Upper lobe of right lung (tissue), 1 donor: ENCODE measurements around the gene USP5. TPM values are rescaled to one million over a fixed set of nuclear protein-coding genes. Genes with fewer than 3 reads are reported as not detected.

Source experiments
- ATAC-seq: fragments of 200-7000 bp; cut with Tn5 transposase; one replicate; pipeline ENCODE4 v1.9.1; 2020; ENCODE audit warnings: mild to moderate bottlenecking, moderate library complexity
- DNase-seq: peaks from one replicate; pipeline ENCODE4 v3.0.0-alpha.2; 2020
- H3K27ac ChIP-seq: fragments of 200-600 bp; one replicate; pipeline ENCODE4 v1.8.0; 2022
- H3K27me3 ChIP-seq: fragments of 200-600 bp; one replicate; pipeline ENCODE4 v1.8.0; 2022; ENCODE audit warnings: mild to moderate bottlenecking
- H3K36me3 ChIP-seq: fragments of 200-600 bp; one replicate; pipeline ENCODE4 v1.8.0; 2022
- H3K4me1 ChIP-seq: fragments of 200-600 bp; one replicate; pipeline ENCODE4 v1.8.0; 2022
- H3K4me3 ChIP-seq: fragments of 200-600 bp; one replicate; pipeline ENCODE4 v1.8.0; 2022; ENCODE audit warnings: mild to moderate bottlenecking
- H3K9me3 ChIP-seq: fragments of 200-600 bp; one replicate; pipeline ENCODE4 v1.8.0; 2022
- intact Hi-C: fragments of 100-400 bp; cut with DNase I; formaldehyde crosslinking; loops from one replicate; pipeline ENCODE4 v1.11.0; 2022
- total RNA-seq: library from RNA; stranded (reverse); fragmentation: NEBNext Ultra II Directional; extraction: Animal tissue kit (Norgen Biotek cat#: 25700); gene quantifications from one replicate; pipeline ENCODE4 v1.2.1, GENCODE V29; 2021
- TF ChIP-seq, protein P1 (sequence below): fragments of 200-600 bp; IDR thresholded peaks from one replicate; pipeline ENCODE4 v1.8.0; 2022; ENCODE audit warnings: antibody characterized with exemption
- donor health status: DM: no; HTN: yes; CAD: no; lungs with severe emphysema.

The USP5 gene
- total RNA-seq, 1 donor from 2014 or later: 63.9 TPM

DNA sequence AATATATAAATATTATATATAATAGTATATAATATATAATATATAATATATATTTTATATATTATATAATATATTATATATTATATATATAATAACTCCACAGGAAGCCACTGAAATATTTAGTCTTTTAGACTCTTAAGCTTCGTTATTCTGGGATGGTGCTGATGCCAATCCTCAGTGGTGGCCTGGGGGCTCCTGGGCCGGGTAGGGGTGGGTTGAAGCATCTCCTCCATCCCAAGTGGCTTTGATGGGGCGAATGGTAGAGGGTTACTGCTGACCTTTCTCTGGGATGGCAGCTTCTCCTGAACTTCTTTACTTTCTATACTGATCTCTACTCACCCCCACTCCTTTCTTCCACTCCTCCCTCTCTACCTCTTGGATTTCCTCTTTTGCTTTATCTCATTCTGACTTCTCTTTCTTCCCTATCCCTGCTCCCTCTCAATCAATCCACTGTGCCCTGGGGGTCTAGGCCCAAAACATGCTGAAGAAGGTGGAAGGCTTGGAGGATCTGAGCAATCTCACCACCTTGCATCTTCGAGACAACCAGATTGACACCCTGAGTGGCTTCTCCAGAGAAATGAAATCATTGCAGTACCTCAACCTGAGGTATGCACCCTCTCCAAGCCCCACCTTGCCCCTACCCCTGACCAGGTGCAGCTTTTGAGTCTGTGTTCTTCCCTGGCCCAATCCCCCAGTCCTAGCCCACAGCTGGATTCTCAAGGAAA is 57.6 kb downstream of the USP5 start:
- Histone ChIP-seq H3K9me3 (no peaks in the 10 kb centered on the region), H3K27ac (no peak overlapping the region), H3K36me3 (no peaks in the 10 kb centered on the region), H3K27me3 (no peaks in the 10 kb centered on the region), H3K4me1 (peaks cover 11% of the 10 kb centered on the region), H3K4me3 (no peak overlapping the region)
- TF ChIP-seq, protein P1, sequence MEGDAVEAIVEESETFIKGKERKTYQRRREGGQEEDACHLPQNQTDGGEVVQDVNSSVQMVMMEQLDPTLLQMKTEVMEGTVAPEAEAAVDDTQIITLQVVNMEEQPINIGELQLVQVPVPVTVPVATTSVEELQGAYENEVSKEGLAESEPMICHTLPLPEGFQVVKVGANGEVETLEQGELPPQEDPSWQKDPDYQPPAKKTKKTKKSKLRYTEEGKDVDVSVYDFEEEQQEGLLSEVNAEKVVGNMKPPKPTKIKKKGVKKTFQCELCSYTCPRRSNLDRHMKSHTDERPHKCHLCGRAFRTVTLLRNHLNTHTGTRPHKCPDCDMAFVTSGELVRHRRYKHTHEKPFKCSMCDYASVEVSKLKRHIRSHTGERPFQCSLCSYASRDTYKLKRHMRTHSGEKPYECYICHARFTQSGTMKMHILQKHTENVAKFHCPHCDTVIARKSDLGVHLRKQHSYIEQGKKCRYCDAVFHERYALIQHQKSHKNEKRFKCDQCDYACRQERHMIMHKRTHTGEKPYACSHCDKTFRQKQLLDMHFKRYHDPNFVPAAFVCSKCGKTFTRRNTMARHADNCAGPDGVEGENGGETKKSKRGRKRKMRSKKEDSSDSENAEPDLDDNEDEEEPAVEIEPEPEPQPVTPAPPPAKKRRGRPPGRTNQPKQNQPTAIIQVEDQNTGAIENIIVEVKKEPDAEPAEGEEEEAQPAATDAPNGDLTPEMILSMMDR: no peak
- intact Hi-C loops: no loop called here
- DNase-seq (no peak), ATAC-seq (no peak)

DNA sequence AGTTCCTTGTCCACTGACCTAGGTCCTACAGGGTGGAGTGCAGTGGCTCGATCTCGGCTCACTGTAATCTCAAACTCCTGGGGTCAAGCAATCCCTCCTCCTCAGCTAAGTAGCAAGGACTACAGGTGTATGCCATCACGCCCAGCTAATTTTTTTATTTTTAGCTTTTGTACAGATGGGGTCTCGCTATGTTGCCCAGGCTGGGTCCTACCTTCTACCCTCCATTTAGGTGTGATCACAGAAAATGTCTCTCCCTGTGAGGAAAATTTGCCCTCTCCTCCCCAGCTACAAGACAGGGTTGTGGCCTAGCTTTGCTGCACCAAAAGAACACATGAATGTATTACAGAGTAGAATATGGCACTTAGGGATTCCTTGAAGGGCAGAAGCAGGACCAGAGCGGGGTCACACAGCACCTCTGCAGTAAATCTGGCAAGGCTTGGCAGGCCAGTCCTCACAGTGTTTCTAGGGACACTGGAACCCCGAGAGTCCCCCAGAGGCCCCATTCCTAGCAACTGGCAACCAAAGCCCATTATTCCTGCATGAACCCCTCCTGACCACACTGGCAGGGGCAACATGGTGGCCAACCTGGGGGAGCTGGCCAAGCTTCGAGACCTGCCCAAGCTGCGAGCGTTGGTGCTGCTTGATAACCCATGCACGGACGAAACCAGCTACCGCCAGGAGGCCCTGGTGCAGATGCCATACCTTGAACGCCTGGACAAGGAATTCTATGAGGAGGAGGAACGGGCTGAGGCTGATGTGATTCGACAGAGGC is 60.4 kb downstream of the USP5 start:
- no peak overlapping the region for H3K4me3 ChIP-seq
- ATAC-seq (no peak), DNase-seq (no peak)
- H3K4me1 ChIP-seq: peaks cover 6% of the 10 kb centered on the region
- H3K9me3 ChIP-seq: no peaks in the 10 kb centered on the region
- TF ChIP-seq, protein P1: no peak
- intact Hi-C loops: no loop called here
- H3K27me3 ChIP-seq: no peaks in the 10 kb centered on the region
- H3K36me3 ChIP-seq: no peaks in the 10 kb centered on the region
- H3K27ac ChIP-seq: no peak overlapping the region

- Histone ChIP-seq H3K36me3 (no peaks in the 10 kb centered on the region), H3K27me3 (no peaks in the 10 kb centered on the region), H3K4me3 (peak within 1 kb of the TSS; percentile 62), H3K4me1 (peaks cover 6% of the 10 kb centered on the region), H3K27ac (peak within 1 kb of the TSS; percentile 80), H3K9me3 (no peaks in the 10 kb centered on the region)
- ATAC-seq (peak; percentile 90), DNase-seq (peak; percentile 90)
- intact Hi-C loops: no loop called here
- TF ChIP-seq, protein P1: no peak
These were observed 62.4 kb downstream of the USP5 start, which contains the start of gene ENO2 for GRCh38 chr12:6914246-6914946. ENO2 (plus strand) TSS chr12:6914580; CDS start chr12:6915833, 1,253 bp downstream.

- peaks cover 6% of the 10 kb centered on the region for H3K4me1 ChIP-seq
- DNase-seq: no peak
- H3K4me3 ChIP-seq: peak overlapping the region; percentile 62
- H3K27ac ChIP-seq: peak overlapping the region; percentile 80
- no peaks in the 10 kb centered on the region for H3K9me3 ChIP-seq
- TF ChIP-seq, protein P1: no peak
- H3K36me3 ChIP-seq: no peaks in the 10 kb centered on the region
- ATAC-seq: peak; percentile 5
- intact Hi-C loops: no loop called here
- H3K27me3 ChIP-seq: no peaks in the 10 kb centered on the region
These were observed 63.2 kb downstream of the USP5 start for GRCh38 chr12:6914947-6915788.

GRCh38 chr12:6915789-6916285 is 63.9 kb downstream of the USP5 start:
- intact Hi-C loops: no loop called here
- H3K4me3 ChIP-seq: no peak overlapping the region
- no peak for DNase-seq

More at GRCh38 chr12:6915789-6916285, 63.9 kb downstream of the USP5 start:
- no peak overlapping the region for H3K27ac ChIP-seq
- H3K4me1 ChIP-seq: peaks cover 6% of the 10 kb centered on the region
- H3K27me3 ChIP-seq: no peaks in the 10 kb centered on the region
- no peak for ATAC-seq
- TF ChIP-seq, protein P1: no peak
- no peaks in the 10 kb centered on the region for H3K9me3 ChIP-seq
- no peaks in the 10 kb centered on the region for H3K36me3 ChIP-seq
